ES-I3 (cell line): Measurements from ENCODE around the gene GRK4.
"Not testable (repeated sequence)": the region's sequence is repeated elsewhere in the genome, so short reads cannot be mapped to it uniquely, and the experiment has no call there.

Source experiments
- H3K36me3 ChIP-seq: 2 replicates; pipeline ENCODE4 v1.6.1; 2013; ENCODE audit warnings: mild to moderate bottlenecking, low read length, control low read depth, moderate library complexity; ENCODE audit not compliant: insufficient read depth
- H3K4me1 ChIP-seq: 2 replicates; pipeline ENCODE4 v1.6.1; 2013; ENCODE audit warnings: mild to moderate bottlenecking, control low read depth, low read length; ENCODE audit not compliant: insufficient read depth
- H3K9ac ChIP-seq: 2 replicates; pipeline ENCODE4 v1.6.1; 2013; ENCODE audit warnings: low read depth, mild to moderate bottlenecking, low read length, moderate library complexity
- H3K9me3 ChIP-seq: 2 replicates; pipeline ENCODE4 v1.6.1; 2013; ENCODE audit warnings: mild to moderate bottlenecking, low read length, moderate library complexity; ENCODE audit not compliant: control insufficient read depth, insufficient read depth

GRK4 gene

GRCh38 chr4:2981256-2981819 is 18.0 kb downstream of the GRK4 start:
- Histone ChIP-seq H3K4me1 (peaks cover 8% of the 10 kb centered on the region; the same call in 1 of the 2 replicates), H3K9ac (no peak overlapping the region), H3K9me3 (peaks cover 4% of the 10 kb centered on the region; the same call in 1 of the 2 replicates), H3K36me3 (no peaks in the 10 kb centered on the region)

- Histone ChIP-seq H3K9me3 (peaks cover 4% of the 10 kb centered on the region; the same call in 1 of the 2 replicates), H3K9ac (no peak overlapping the region), H3K36me3 (no peaks in the 10 kb centered on the region), H3K4me1 (peaks cover 5% of the 10 kb centered on the region; the same call in 1 of the 2 replicates)
Observed at GRCh38 chr4:2982012-2982411, 18.6 kb downstream of the GRK4 start.

- H3K9ac ChIP-seq, H3K4me1 ChIP-seq, H3K36me3 ChIP-seq, H3K9me3 ChIP-seq: not testable (repeated sequence)
Observed at GRCh38 chr4:2983715-2984114, 20.3 kb downstream of the GRK4 start.

DNA sequence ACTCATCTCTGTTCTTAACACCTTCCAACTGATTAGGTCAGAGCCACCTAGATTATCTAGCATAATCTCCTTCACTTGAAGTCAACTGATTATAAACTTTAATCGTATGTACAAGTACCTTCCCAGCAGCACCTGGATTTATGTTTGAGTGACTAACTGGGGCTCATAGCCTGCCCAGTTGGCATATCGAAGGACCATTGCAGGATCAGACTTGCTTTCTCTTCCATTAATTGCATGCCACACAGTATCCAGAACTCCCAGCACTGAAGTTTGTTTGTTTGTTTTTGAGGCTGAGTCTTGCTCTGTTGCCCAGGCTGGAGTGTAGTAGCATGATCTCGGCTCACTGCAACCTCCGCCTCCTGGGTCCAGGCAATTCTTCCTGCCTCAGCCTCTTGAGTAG is 27.9 kb downstream of the GRK4 start:
- Histone ChIP-seq H3K9me3 (no peaks in the 10 kb centered on the region), H3K9ac (no peak overlapping the region), H3K36me3 (no peaks in the 10 kb centered on the region), H3K4me1 (no peaks in the 10 kb centered on the region)

DNA sequence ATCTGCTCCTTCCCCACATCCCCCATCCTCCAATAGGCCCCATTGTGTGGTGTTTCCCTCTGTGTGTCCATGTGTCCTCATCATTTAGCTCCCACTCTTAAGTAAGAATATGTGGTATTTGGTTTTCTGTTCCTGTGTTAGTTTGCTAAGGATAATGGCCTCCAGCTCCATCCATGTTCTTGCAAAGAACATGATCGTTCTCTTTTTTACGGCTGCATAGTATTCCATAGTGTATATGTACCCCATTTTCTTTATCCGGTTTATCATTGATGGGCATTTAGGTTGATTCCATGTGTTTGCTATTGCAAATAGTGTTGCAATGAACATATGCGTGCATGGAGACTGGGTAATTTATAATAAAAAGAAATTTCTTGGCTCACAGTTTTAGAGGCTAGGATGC is 31.5 kb downstream of the GRK4 start:
- H3K4me1 ChIP-seq: no peaks in the 10 kb centered on the region
- H3K9me3 ChIP-seq: no peaks in the 10 kb centered on the region
- H3K9ac ChIP-seq: no peak overlapping the region
- H3K36me3 ChIP-seq: no peaks in the 10 kb centered on the region

DNA sequence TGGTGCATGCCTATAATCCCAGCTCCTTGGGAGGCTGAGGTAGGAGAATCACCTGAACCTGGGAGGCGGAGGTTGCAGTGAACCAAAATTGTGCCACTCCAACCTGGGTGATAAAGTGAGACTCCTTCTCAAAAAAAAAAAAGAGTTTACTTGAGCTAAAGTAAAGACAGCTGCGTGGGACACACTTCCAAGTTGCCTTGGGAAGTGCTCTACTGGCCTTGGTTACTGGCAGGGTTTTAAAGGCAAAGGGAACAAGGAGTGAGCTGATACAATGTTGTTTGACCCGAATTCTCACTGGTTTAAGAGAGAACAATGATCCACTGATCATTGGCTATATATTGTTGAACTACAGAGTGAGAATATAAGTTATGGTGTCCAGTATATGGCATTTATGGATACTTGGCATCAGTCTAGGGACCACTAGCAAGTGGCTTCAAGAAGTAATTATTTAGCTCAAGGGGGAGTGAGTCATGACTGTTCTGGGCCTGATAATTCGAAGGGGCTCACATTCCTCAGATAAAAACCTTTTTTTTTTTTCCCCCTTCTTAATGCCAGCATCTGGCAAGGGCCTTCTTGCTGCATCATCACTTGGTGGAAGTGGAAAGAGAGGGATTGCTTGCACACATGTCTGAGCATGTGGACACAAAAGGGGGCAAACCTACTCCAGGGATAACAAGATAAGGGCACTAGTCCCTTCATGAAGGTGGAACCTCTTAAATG is 32.3 kb downstream of the GRK4 start:
- no peaks in the 10 kb centered on the region for H3K36me3 ChIP-seq
- H3K9me3 ChIP-seq: no peaks in the 10 kb centered on the region
- H3K4me1 ChIP-seq: no peaks in the 10 kb centered on the region
- no peak overlapping the region for H3K9ac ChIP-seq

DNA sequence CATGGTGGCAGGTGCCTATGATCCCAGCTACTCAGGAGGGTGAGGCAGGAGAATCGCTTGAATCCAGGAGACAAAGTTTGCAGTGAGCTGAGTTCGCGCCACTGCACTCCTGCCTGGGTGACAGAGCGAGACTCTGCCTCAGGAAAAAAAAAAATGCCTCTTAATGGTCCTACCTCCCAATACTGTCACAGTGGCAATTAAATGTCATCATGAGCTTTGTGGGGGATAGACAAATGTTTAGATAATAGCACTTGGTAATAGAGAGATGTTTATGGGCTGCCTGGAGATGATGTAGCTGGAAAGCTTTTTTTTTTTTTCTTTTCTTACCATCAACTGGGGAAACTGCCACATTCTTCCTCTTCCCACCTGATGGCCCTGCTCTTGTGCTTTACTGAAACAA is 33.0 kb downstream of the GRK4 start:
- Histone ChIP-seq H3K9ac (no peak overlapping the region), H3K4me1 (no peaks in the 10 kb centered on the region), H3K9me3 (no peaks in the 10 kb centered on the region), H3K36me3 (no peaks in the 10 kb centered on the region)

DNA sequence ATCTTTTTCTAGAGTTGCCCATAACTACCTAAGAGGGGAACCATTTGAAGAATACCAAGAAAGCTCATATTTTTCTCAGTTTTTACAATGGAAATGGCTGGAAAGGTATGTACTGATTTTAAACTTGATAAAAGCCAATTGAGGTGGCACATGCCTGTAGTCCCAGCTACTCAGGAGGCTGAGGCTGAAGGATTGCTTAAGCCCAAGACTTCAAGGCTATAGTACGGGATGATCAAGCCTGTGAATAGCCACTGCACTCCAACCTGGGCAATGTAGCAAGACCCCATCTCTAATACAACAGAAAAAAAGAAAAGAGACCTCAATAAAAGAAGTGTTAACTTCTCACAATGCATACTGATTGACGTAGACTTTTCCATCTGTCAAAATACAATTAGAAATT is 44.4 kb downstream of the GRK4 start:
- Histone ChIP-seq H3K9ac (no peak overlapping the region), H3K36me3 (no peaks in the 10 kb centered on the region), H3K4me1 (no peaks in the 10 kb centered on the region), H3K9me3 (no peaks in the 10 kb centered on the region)

GRCh38 chr4:3009422-3009821 is 46.1 kb downstream of the GRK4 start:
- Histone ChIP-seq H3K9me3 (no peaks in the 10 kb centered on the region), H3K36me3 (no peaks in the 10 kb centered on the region), H3K4me1 (no peaks in the 10 kb centered on the region), H3K9ac (no peak overlapping the region)

DNA sequence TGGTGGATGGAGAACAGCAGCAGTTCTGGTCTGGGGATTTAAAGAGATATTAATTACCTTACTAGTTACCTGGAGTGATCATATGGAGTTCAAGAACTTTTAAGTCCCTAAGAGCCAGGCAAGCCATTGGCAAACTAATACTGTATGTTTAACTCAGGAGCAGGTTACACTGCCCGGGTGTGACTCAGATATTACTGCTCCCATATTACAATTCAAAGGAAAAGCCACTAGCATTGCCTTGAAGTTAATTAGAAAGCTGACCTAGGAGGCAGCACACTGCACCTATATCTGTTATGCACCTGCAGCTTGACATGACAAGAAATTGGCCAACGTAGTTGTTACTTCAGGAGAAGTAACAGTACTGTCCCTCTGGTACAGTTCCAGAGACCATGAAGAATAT is 47.2 kb downstream of the GRK4 start:
- H3K36me3 ChIP-seq: no peaks in the 10 kb centered on the region
- H3K9me3 ChIP-seq: no peaks in the 10 kb centered on the region
- H3K4me1 ChIP-seq: no peaks in the 10 kb centered on the region
- no peak overlapping the region for H3K9ac ChIP-seq

GRCh38 chr4:3010998-3011397 is 47.6 kb downstream of the GRK4 start:
- no peaks in the 10 kb centered on the region for H3K9me3 ChIP-seq
- no peak overlapping the region for H3K9ac ChIP-seq
- no peaks in the 10 kb centered on the region for H3K4me1 ChIP-seq
- no peaks in the 10 kb centered on the region for H3K36me3 ChIP-seq

- Histone ChIP-seq H3K4me1 (no peaks in the 10 kb centered on the region), H3K9ac (no peak overlapping the region), H3K36me3 (no peaks in the 10 kb centered on the region), H3K9me3 (no peaks in the 10 kb centered on the region)
Observed at GRCh38 chr4:3011456-3012220, 48.3 kb downstream of the GRK4 start.

- no peaks in the 10 kb centered on the region for H3K36me3 ChIP-seq
- H3K9ac ChIP-seq: no peak overlapping the region
- no peaks in the 10 kb centered on the region for H3K9me3 ChIP-seq
- no peaks in the 10 kb centered on the region for H3K4me1 ChIP-seq
Observed at GRCh38 chr4:3013323-3013722, 50.0 kb downstream of the GRK4 start.

GRCh38 chr4:3013839-3014350 is 50.5 kb downstream of the GRK4 start:
- H3K9me3 ChIP-seq: no peaks in the 10 kb centered on the region
- H3K9ac ChIP-seq: no peak overlapping the region
- no peaks in the 10 kb centered on the region for H3K36me3 ChIP-seq
- no peaks in the 10 kb centered on the region for H3K4me1 ChIP-seq

DNA sequence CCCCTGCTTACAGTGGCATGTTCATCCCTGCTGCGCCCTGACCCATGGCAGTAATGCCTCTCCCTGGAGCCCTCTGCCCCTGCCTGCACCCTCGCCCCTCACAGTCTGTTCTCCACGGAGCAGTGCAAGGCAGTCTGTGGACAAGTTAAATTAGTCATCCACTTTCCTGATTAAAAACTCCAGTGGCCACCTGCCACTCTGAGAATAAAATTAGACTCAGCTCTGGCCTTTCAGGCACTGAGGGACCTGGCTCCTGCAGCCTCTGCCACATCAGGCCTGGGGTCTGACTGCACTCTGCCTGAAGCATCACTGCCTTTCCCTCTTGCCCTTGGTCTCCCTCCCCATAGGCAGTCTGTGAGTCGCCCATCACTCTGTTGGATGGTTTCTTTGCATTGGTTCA is 53.6 kb downstream of the GRK4 start:
- no peaks in the 10 kb centered on the region for H3K4me1 ChIP-seq
- H3K36me3 ChIP-seq: no peaks in the 10 kb centered on the region
- no peak overlapping the region for H3K9ac ChIP-seq
- no peaks in the 10 kb centered on the region for H3K9me3 ChIP-seq
